Omental fat pad (tissue), 4 donors: ENCODE results near the gene TP53I11. TPM values are rescaled to one million over a fixed set of nuclear protein-coding genes. Genes with fewer than 3 reads are reported as not detected.

Source experiments
- ATAC-seq: fragments of 150-250 bp; one replicate; pipeline ENCODE4 v1.9.1; 2016; ENCODE audit warnings: mild to moderate bottlenecking, moderate library complexity; ENCODE audit not compliant: low FRiP score
- DNase-seq: peaks from one replicate; pipeline ENCODE4 v3.0.0-alpha.2; 2019; ENCODE audit warnings: low spot score
- CTCF ChIP-seq, 3 donors: fragments of 450-650 bp; IDR thresholded peaks; one replicate each; pipeline ENCODE4 v1.5.1; 2016 to 2017; ENCODE audit warnings: antibody characterized with exemption in 3 of 3, mild to moderate bottlenecking in 3 of 3, moderate library complexity in 2 of 3
- total RNA-seq, 4 donors: library from RNA; depleted of rRNA; stranded (reverse); fragments of >200 nt; gene quantifications; one replicate each; pipeline ENCODE4 v1.1.0, GENCODE V29; 2016

Gene TP53I11
- total RNA-seq, 4 donors from 2014 or later: 64.4 to 175 (median 99.1) TPM

- TF ChIP-seq CTCF (IDR thresholded peaks at IDR 0.05): no peak
Measured at GRCh38 chr11:44966694-44967093, 16.0 kb upstream of the TP53I11 start.

DNA sequence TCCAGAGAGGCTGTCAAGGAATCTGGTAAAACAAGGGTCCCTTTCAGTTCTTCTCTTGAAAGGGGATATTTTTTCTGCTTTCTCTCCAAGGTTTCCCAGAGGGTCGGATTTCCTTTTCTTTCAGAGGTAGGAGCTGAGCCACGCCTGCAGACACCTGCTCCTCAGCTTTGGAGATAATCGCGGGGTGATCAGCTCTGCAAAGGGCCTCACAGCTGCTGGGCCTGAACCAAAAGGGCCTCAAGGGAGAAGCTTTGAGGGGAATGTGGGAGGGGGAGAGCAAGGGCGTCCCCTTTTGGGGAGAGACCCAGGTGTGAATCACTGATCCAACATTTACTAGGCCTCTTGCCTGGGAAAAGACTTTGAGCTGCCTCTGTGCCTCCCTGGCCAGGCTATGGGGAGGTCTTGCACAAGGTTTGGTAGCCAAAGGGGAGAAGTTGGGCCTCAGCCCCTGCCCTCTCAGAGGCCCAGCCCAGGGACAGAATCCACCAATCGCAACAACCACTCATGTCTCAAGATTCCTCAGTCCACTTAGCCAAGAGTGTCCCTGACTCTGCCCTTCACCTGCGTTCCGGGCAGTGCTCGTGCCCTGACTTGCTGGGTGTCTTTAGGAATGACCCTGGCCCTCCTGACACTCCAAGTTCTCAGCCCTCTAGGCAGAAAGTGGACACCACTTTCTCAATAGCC is 14.0 kb upstream of the TP53I11 start:
- ATAC-seq: no peak
- TF ChIP-seq CTCF (IDR thresholded peaks at IDR 0.05): no peak
- DNase-seq: no peak

More at GRCh38 chr11:44966694-44967093, 16.0 kb upstream of the TP53I11 start:
- no peak for DNase-seq
- no peak for ATAC-seq

DNA sequence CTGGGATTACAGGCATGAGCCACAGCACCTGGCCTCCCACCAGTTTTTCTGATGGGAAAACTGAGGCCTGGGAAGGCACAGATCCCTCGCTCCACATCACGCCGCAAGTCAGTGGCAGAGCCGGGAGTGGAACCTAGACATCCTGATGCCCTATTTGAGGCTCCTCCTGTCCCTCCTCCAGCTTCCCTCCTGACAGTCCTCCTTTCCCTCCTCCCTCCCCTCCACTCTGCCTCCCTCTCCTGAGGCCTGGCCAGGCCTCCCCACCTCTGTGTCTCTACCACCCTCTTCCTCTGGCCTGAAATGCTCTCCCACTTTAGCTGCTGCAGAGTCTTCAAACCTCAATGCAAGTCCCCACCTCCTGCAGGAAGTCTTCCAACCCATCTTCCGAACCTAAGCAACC is 13.3 kb upstream of the TP53I11 start:
- no peak for DNase-seq
- TF ChIP-seq CTCF (IDR thresholded peaks at IDR 0.05): no peak
- no peak for ATAC-seq

DNA sequence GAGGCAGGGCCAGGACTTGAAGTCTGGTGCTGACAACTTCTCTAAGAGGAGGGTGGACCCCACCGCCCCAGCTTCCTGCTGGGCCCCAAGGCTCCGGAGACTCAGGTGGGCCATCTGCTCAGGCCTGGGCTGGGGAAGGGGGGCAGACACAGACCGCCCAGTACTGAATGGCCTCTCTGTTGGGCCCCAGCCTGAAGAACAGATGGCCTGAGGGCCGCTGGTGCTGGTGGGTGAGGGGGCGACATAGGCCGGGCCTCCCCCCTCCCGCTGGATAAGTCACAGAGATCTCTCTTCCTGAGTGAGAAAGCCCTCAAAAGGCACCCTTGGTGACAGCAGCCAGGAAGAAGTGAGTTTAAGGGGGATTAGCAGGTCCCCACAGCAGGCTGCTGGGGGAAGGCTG is 12.5 kb upstream of the TP53I11 start:
- ATAC-seq: no peak
- TF ChIP-seq CTCF (IDR thresholded peaks at IDR 0.05): no peak
- DNase-seq: no peak

DNA sequence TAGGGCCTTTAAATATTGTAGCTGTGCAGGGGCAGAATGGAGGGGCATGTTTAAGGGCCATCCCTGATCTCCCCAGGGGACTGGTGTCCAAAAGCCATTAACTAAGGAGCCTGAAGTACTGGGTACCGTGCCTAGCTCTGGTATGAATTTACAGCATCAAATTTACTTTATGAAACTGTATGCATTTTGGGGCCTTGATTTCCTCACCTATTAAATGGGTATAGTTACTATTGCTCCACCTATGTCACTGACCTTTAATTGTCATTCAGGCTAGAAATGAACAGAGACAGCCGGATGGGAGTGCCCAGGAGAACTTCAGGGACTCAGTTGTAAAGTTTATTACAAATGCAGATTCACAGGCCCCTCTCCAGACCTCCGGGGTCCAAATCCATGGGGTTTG is 11.8 kb upstream of the TP53I11 start:
- ATAC-seq: no peak
- no peak for DNase-seq
- no peak for TF ChIP-seq CTCF (IDR thresholded peaks at IDR 0.05)

- ATAC-seq (no peak), DNase-seq (no peak)
- no peak for TF ChIP-seq CTCF (IDR thresholded peaks at IDR 0.05)
Measured at GRCh38 chr11:44960200-44960845, 9.6 kb upstream of the TP53I11 start.

- DNase-seq (no peak), ATAC-seq (no peak)
- no peak for TF ChIP-seq CTCF (IDR thresholded peaks at IDR 0.05)
Measured at GRCh38 chr11:44959064-44959463, 8.4 kb upstream of the TP53I11 start.
